Coronary artery (tissue), 2 donors: ENCODE results near the gene TRIM39.
"Not testable (repeated sequence)": the region's sequence is repeated elsewhere in the genome, so short reads cannot be mapped to it uniquely, and the experiment has no call there.

Source experiments
- DNase-seq: peaks from one replicate; pipeline ENCODE4 v3.0.0-alpha.2; 2017; ENCODE audit warnings: low spot score
- H3K27ac ChIP-seq, 2 donors: fragments of 200-600 bp; sonication (generic); one replicate each; pipeline ENCODE4 v1.5.1; 2016 to 2019
- H3K4me3 ChIP-seq: fragments of 200-600 bp; sonication (generic); 2 replicates; pipeline ENCODE4 v1.5.1; 2016; ENCODE audit warnings: mild to moderate bottlenecking, moderate library complexity
- CTCF ChIP-seq: fragments of 200-600 bp; sonication (generic); IDR thresholded peaks from one replicate; pipeline ENCODE4 v1.5.1; 2019; ENCODE audit warnings: antibody characterized with exemption

The TRIM39 gene

GRCh38 chr6:30361661-30362060 lies 34.9 kb downstream of the TRIM39 start:
- no peak for DNase-seq
- TF ChIP-seq CTCF = no peak
- no peak overlapping the region for H3K4me3 ChIP-seq
- no peak overlapping the region for H3K27ac ChIP-seq

- H3K4me3 ChIP-seq = no peak overlapping the region
- no peak for TF ChIP-seq CTCF
- H3K27ac ChIP-seq = no peak overlapping the region
- no peak for DNase-seq
Measured at GRCh38 chr6:30363459-30363858, 36.7 kb downstream of the TRIM39 start.

GRCh38 chr6:30364591-30364990 lies 37.9 kb downstream of the TRIM39 start:
- DNase-seq = no peak
- Histone ChIP-seq H3K4me3 (no peak overlapping the region), H3K27ac (no peak overlapping the region)
- no peak for TF ChIP-seq CTCF

- not testable (repeated sequence) for H3K27ac ChIP-seq, H3K4me3 ChIP-seq, DNase-seq
Measured at GRCh38 chr6:30369280-30369679, 42.6 kb downstream of the TRIM39 start.

GRCh38 chr6:30378290-30378937 lies 51.7 kb downstream of the TRIM39 start:
- Histone ChIP-seq H3K27ac (no peak overlapping the region), H3K4me3 (no peak overlapping the region)
- TF ChIP-seq CTCF = no peak
- no peak for DNase-seq

- H3K27ac ChIP-seq = no peak overlapping the region
- no peak for TF ChIP-seq CTCF
- DNase-seq = no peak
- H3K4me3 ChIP-seq = no peak overlapping the region
Measured at GRCh38 chr6:30380464-30380863, 53.7 kb downstream of the TRIM39 start.

GRCh38 chr6:30386166-30386565 lies 59.4 kb downstream of the TRIM39 start:
- Histone ChIP-seq H3K4me3 (no peak overlapping the region), H3K27ac (no peak overlapping the region)
- TF ChIP-seq CTCF = no peak
- no peak for DNase-seq
